ENCODE measurements around the gene DCAF5. TPM values are rescaled to one million over a fixed set of nuclear protein-coding genes. Genes with fewer than 3 reads are reported as not detected.

Gene DCAF5
- total RNA-seq, 1 donor from 2014 or later: 20.9 TPM

DNA sequence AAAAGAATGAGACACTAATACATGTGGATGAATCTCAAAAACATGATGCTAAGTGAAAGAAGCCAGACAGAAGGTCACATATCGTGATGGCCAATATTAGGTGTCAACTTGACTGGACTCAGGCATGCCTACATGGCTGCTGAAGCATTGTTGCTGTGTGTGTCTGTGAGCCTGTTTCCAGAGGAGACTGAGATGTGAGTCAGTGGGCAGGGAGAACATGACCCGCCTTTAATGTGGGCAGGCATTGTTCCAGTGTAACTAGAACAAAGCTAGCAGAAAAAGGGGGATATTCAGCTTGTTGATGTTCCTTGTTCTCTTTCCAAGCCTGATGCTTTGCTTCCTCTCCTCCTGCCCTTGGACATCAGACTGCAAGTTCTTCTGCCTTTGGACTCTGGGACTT is 47.6 kb downstream of the DCAF5 start:
- Histone ChIP-seq H3K4me1 (ENCODE audit: control insufficient read depth in 3 of 3, insufficient read depth in 3 of 3, low read length in 3 of 3) (no peaks in the 10 kb centered on the region), H3K9me3 (ENCODE audit: control insufficient read depth in 3 of 3, low read length in 3 of 3) (no peaks in the 10 kb centered on the region), H3K4me3 (ENCODE audit: low read length in 3 of 3) (no peak overlapping the region), H3K36me3 (ENCODE audit: control insufficient read depth in 3 of 3, insufficient read depth in 3 of 3, low read length in 3 of 3) (peaks cover 4 to 29% (median 17%) of the 10 kb centered on the region in 3 donors), H3K27ac (ENCODE audit: low read depth, low read length) (no peak overlapping the region), H3K27me3 (ENCODE audit: control insufficient read depth in 3 of 3, insufficient read depth in 3 of 3, low read length in 3 of 3) (no peaks in the 10 kb centered on the region), H3K9ac (ENCODE audit: low read depth in 1 of 3, low read length in 3 of 3) (no peak overlapping the region)

DNA sequence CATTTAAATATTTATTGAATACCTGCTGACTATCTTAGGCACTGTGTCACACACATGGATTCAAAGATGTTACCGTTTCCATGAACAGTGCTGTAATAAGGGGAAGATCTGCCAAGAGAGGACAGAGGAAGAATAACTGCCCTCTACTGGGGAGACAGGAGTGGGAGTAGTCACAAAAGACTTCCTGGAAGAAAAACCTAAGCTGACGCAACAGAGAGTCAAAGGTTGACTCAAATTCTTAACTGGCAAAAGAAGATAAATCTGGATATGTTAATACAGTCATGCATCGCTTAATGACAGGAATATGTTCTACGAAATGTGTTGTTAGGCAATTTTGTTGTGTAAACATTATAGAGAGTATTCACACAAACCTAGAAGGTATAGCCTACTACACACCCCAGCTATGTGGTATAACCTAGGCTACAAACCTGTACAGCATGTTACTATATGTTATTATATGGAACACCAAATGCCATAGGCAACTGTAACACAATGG is 51.5 kb downstream of the DCAF5 start:
- Histone ChIP-seq H3K4me1 (ENCODE audit: control insufficient read depth in 3 of 3, insufficient read depth in 3 of 3, low read length in 3 of 3) (no peaks in the 10 kb centered on the region), H3K9me3 (ENCODE audit: control insufficient read depth in 3 of 3, low read length in 3 of 3) (no peaks in the 10 kb centered on the region), H3K27ac (ENCODE audit: low read depth, low read length) (no peak overlapping the region), H3K9ac (ENCODE audit: low read depth in 1 of 3, low read length in 3 of 3) (no peak overlapping the region), H3K4me3 (ENCODE audit: low read length in 3 of 3) (no peak overlapping the region), H3K27me3 (ENCODE audit: control insufficient read depth in 3 of 3, insufficient read depth in 3 of 3, low read length in 3 of 3) (no peaks in the 10 kb centered on the region), H3K36me3 (ENCODE audit: control insufficient read depth in 3 of 3, insufficient read depth in 3 of 3, low read length in 3 of 3) (peaks cover 4 to 15% (median 13%) of the 10 kb centered on the region in 3 donors)

DNA sequence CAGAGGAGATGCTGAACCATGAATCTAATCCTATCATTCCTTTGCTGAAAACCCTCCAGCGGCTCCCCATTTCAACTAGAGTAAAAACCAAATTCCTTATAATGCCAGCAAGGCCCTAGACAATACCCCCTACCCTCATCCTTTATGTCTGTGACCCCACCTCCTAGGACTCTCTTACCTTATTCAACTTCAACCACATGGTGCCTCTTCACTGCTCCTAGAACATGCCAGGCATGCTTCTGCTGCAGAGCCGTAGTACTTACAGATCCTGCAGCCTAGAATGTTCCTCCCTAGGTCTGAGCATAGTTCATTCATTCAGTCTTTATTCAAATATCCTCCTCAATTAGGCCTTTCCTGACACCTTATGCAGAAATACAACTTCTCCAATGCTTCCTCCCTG is 54.9 kb downstream of the DCAF5 start:
- Histone ChIP-seq H3K9me3 (ENCODE audit: control insufficient read depth in 3 of 3, low read length in 3 of 3) (no peaks in the 10 kb centered on the region), H3K36me3 (ENCODE audit: control insufficient read depth in 3 of 3, insufficient read depth in 3 of 3, low read length in 3 of 3) (peaks cover 0 to 9% (median 5%) of the 10 kb centered on the region in 3 donors), H3K27me3 (ENCODE audit: control insufficient read depth in 3 of 3, insufficient read depth in 3 of 3, low read length in 3 of 3) (no peaks in the 10 kb centered on the region), H3K4me3 (ENCODE audit: low read length in 3 of 3) (no peak overlapping the region), H3K9ac (ENCODE audit: low read depth in 1 of 3, low read length in 3 of 3) (no peak overlapping the region), H3K4me1 (ENCODE audit: control insufficient read depth in 3 of 3, insufficient read depth in 3 of 3, low read length in 3 of 3) (peaks cover 0 to 2% (median 0%) of the 10 kb centered on the region in 3 donors), H3K27ac (ENCODE audit: low read depth, low read length) (no peak overlapping the region)

DNA sequence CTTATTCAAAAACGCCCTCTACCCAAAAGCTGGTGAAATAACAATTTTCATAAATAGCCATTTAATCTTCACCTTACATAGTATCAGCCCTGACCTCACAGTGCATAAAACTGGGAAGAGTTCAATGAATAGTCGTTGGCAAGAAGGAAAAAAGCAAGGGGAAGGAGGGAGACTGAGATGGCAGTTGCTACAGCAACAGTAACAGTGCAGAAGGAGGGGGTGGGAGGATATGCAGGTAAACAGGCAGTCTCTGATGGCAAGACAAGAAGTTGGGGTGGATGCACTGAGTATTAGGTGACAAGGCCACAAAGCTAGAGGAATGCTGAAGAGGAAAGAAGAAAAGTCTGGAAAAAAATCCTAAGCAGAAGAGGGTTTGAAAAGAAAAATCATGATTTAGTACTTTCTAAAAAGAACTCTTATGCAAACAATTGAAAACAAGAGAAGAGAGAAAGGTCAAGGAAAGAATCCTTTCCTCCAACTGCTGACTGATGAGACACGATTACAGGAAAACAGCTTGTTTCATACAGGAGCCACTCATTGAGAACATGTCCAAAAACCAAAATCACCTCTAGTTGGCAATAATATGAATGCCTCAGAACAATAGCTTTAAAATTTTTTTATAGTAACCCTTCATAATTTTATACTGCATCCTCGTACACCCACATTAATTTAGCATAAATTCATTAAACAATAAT is 56.0 kb downstream of the DCAF5 start:
- peaks cover 0 to 4% (median 2%) of the 10 kb centered on the region in 3 donors for H3K36me3 ChIP-seq (ENCODE audit: control insufficient read depth in 3 of 3, insufficient read depth in 3 of 3, low read length in 3 of 3)
- H3K4me1 ChIP-seq (ENCODE audit: control insufficient read depth in 3 of 3, insufficient read depth in 3 of 3, low read length in 3 of 3): peaks cover 0 to 2% (median 0%) of the 10 kb centered on the region in 3 donors
- no peak overlapping the region for H3K27ac ChIP-seq (ENCODE audit: low read depth, low read length)
- H3K9ac ChIP-seq (ENCODE audit: low read depth in 1 of 3, low read length in 3 of 3): no peak overlapping the region
- no peaks in the 10 kb centered on the region for H3K27me3 ChIP-seq (ENCODE audit: control insufficient read depth in 3 of 3, insufficient read depth in 3 of 3, low read length in 3 of 3)
- H3K9me3 ChIP-seq (ENCODE audit: control insufficient read depth in 3 of 3, low read length in 3 of 3): no peaks in the 10 kb centered on the region
- H3K4me3 ChIP-seq (ENCODE audit: low read length in 3 of 3): no peak overlapping the region

DNA sequence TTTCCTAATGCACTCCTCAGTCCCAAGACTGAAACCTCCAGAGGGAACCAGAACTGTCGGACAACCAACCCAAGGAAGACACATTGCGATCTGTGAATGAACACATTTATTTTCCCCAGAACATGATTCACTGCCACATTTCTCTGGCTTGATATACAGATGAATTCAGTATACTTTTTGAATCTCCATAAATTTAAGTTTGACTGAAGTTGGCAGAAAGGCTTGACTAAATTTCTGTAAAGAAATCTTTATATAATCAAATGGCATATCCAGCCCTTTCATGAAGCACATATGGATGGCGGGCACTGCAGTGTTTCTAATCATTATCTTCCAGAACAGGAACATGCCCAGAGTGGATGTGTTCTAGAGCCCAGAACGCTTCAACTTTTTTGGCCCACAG is 56.7 kb downstream of the DCAF5 start:
- Histone ChIP-seq H3K9ac (ENCODE audit: low read depth in 1 of 3, low read length in 3 of 3) (no peak overlapping the region), H3K9me3 (ENCODE audit: control insufficient read depth in 3 of 3, low read length in 3 of 3) (no peaks in the 10 kb centered on the region), H3K27me3 (ENCODE audit: control insufficient read depth in 3 of 3, insufficient read depth in 3 of 3, low read length in 3 of 3) (no peaks in the 10 kb centered on the region), H3K36me3 (ENCODE audit: control insufficient read depth in 3 of 3, insufficient read depth in 3 of 3, low read length in 3 of 3) (peaks cover 3 to 11% (median 8%) of the 10 kb centered on the region in 3 donors), H3K27ac (ENCODE audit: low read depth, low read length) (no peak overlapping the region), H3K4me3 (ENCODE audit: low read length in 3 of 3) (no peak overlapping the region), H3K4me1 (ENCODE audit: control insufficient read depth in 3 of 3, insufficient read depth in 3 of 3, low read length in 3 of 3) (peaks cover 0 to 2% (median 0%) of the 10 kb centered on the region in 3 donors)

DNA sequence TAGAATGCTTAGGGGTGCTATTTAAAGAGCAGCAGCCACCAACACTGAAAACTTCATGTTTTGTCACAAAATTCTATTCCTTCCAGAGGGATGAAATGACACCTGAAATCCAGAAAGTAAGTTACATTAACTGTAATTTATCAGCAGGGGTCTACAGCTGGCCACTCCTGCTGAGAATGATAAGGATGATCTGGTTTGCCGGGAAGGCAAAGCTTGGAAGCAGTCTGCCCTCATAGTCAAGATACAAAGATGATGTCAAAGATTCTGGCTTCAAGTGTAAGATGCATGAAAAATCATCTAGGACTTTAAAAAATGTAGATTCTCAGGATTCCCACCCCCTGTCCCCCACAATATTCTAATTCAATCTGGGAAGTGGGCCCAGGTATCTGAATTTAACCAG is 58.4 kb downstream of the DCAF5 start:
- Histone ChIP-seq H3K36me3 (ENCODE audit: control insufficient read depth in 3 of 3, insufficient read depth in 3 of 3, low read length in 3 of 3) (peaks cover 7 to 27% (median 21%) of the 10 kb centered on the region in 3 donors), H3K27me3 (ENCODE audit: control insufficient read depth in 3 of 3, insufficient read depth in 3 of 3, low read length in 3 of 3) (no peaks in the 10 kb centered on the region), H3K9ac (ENCODE audit: low read depth in 1 of 3, low read length in 3 of 3) (no peak overlapping the region), H3K4me3 (ENCODE audit: low read length in 3 of 3) (no peak overlapping the region), H3K9me3 (ENCODE audit: control insufficient read depth in 3 of 3, low read length in 3 of 3) (no peaks in the 10 kb centered on the region), H3K27ac (ENCODE audit: low read depth, low read length) (no peak overlapping the region), H3K4me1 (ENCODE audit: control insufficient read depth in 3 of 3, insufficient read depth in 3 of 3, low read length in 3 of 3) (peaks cover 0 to 2% (median 0%) of the 10 kb centered on the region in 3 donors)

DNA sequence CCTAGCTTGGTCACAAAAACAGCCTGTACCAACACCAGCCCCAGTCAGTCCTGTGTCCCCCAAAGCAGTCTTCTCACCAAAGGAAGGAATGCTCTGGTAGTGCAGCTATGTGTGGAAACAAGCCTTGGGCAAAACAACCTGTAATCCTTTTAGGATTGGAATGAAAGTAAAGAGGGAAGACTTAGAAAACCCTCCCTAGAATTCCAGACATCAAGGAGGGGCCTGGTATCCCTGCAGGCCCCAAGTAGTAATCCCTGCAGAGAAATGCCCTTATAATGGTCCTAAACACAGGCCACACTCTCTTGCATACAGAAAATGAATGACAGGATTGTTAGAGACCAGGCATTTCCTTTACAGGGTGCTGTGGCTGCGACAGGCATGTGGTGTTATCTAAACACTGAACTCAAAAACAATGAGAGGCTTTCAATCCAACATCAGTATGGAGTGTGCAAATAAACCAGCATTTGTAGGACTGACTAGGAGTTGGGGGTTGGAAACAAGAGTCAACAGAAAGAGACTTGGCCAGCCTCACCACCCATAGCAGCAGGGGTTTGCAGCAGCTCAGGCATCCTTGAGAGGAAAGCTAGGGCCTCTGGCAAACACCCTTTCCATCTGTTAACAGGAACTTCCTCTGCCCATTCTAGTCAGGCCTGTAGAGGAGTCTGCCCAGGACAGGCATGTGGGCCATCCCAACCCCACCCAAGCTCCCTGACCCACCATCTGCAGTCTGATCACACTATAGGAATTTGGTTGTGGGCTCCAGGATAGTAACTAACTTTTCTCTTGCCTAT is 59.1 kb downstream of the DCAF5 start:
- Histone ChIP-seq H3K9ac (ENCODE audit: low read depth in 1 of 3, low read length in 3 of 3) (no peak overlapping the region), H3K9me3 (ENCODE audit: control insufficient read depth in 3 of 3, low read length in 3 of 3) (no peaks in the 10 kb centered on the region), H3K36me3 (ENCODE audit: control insufficient read depth in 3 of 3, insufficient read depth in 3 of 3, low read length in 3 of 3) (peaks cover 7 to 27% (median 21%) of the 10 kb centered on the region in 3 donors), H3K27ac (ENCODE audit: low read depth, low read length) (no peak overlapping the region), H3K27me3 (ENCODE audit: control insufficient read depth in 3 of 3, insufficient read depth in 3 of 3, low read length in 3 of 3) (no peaks in the 10 kb centered on the region), H3K4me1 (ENCODE audit: control insufficient read depth in 3 of 3, insufficient read depth in 3 of 3, low read length in 3 of 3) (peaks cover 0 to 2% (median 0%) of the 10 kb centered on the region in 3 donors), H3K4me3 (ENCODE audit: low read length in 3 of 3) (no peak overlapping the region)

DNA sequence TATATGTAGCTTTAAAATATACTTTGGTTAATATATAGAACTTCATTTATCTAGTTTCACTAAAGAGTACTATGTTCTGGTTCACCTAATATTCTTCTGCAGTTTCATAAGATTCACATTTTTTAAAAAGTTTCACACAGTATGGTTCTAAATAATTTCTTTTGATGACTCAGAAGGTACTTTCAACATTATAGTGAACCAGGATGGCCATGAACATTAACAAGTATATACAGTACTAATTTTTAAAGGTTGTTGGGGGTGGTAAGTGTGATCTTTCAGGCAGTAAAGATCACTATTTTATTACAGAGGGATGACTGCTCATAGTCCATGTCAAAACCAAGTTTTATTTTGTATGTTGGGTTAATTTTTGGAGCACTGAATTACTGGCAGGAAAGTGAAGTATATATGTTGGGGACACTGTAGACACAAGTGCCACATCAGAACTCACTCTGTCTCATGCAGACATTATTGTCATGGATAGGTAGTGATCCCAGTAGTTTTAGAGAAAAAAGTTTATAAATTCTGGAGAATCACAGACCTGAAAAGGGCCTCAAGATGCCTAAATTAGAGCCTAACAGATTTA is 60.0 kb downstream of the DCAF5 start:
- Histone ChIP-seq H3K9ac (ENCODE audit: low read depth in 1 of 3, low read length in 3 of 3) (no peak overlapping the region), H3K27ac (ENCODE audit: low read depth, low read length) (no peak overlapping the region), H3K4me1 (ENCODE audit: control insufficient read depth in 3 of 3, insufficient read depth in 3 of 3, low read length in 3 of 3) (peaks cover 0 to 2% (median 2%) of the 10 kb centered on the region in 3 donors), H3K9me3 (ENCODE audit: control insufficient read depth in 3 of 3, low read length in 3 of 3) (no peaks in the 10 kb centered on the region), H3K27me3 (ENCODE audit: control insufficient read depth in 3 of 3, insufficient read depth in 3 of 3, low read length in 3 of 3) (no peaks in the 10 kb centered on the region), H3K36me3 (ENCODE audit: control insufficient read depth in 3 of 3, insufficient read depth in 3 of 3, low read length in 3 of 3) (peaks cover 7 to 27% (median 24%) of the 10 kb centered on the region in 3 donors), H3K4me3 (ENCODE audit: low read length in 3 of 3) (no peak overlapping the region)

DNA sequence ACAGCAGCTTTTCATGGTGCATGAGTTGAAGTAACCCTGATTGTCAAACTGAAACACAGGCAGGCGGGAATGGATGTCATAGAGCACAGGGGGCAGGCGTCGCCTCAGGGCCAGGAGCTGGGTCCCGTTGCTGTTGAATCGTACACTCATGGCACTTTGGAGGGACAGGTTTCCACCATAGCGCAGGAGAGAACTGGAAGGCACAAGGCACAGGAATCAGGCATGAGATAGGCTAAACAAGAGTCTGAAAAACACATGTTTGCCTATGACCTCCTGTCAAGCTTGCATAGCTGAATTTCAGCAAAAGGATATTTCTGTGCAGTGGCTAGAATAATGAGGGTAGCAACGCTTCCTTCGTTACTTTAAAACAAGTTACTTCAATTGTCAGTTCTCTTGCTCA is 61.2 kb downstream of the DCAF5 start:
- no peak overlapping the region for H3K4me3 ChIP-seq (ENCODE audit: low read length in 3 of 3)
- no peak overlapping the region for H3K9ac ChIP-seq (ENCODE audit: low read depth in 1 of 3, low read length in 3 of 3)
- no peak overlapping the region for H3K27ac ChIP-seq (ENCODE audit: low read depth, low read length)
- H3K9me3 ChIP-seq (ENCODE audit: control insufficient read depth in 3 of 3, low read length in 3 of 3): no peaks in the 10 kb centered on the region
- peaks cover 7 to 27% (median 25%) of the 10 kb centered on the region in 3 donors for H3K36me3 ChIP-seq (ENCODE audit: control insufficient read depth in 3 of 3, insufficient read depth in 3 of 3, low read length in 3 of 3)
- H3K27me3 ChIP-seq (ENCODE audit: control insufficient read depth in 3 of 3, insufficient read depth in 3 of 3, low read length in 3 of 3): no peaks in the 10 kb centered on the region
- H3K4me1 ChIP-seq (ENCODE audit: control insufficient read depth in 3 of 3, insufficient read depth in 3 of 3, low read length in 3 of 3): peaks cover 7 to 9% (median 8%) of the 10 kb centered on the region in 3 donors

Data from skeletal muscle tissue (tissue), 4 donors.